A549 treated with DMSO at 1 μM for 4 hours (cell line): ENCODE measurements around the gene SCARB2. TPM values are rescaled to one million over a fixed set of nuclear protein-coding genes. Genes with fewer than 3 reads are reported as not detected.

Source experiments
- total RNA-seq: library from RNA; stranded (reverse); fragments of 200-300 nt; extraction: Qiagen RNA extraction; gene quantifications from 5 replicates; pipeline ENCODE4 v1.2.3, GENCODE V29; 2022; ENCODE audit warnings: low read depth

The SCARB2 gene
- 44.4 to 56.8 TPM (median 54.5 TPM) in 5 replicates for total RNA-seq

GRCh38 chr4:76213415-76214176 is at the start of gene SCARB2:
Gene SCARB2, minus strand, starts transcription at chr4:76213824. Its CDS starts 281 bp downstream, at chr4:76213543.

GRCh38 chr4:76251441-76252270 is 38.0 kb upstream of the SCARB2 start, which contains the start of gene FAM47E:
Gene FAM47E, plus strand, starts transcription at chr4:76251721. Its CDS starts 26 bp downstream, at chr4:76251747.

GRCh38 chr4:76148142-76148865 is 65.3 kb downstream of the SCARB2 start, which contains the start of gene NUP54:
Gene NUP54, minus strand, starts transcription at chr4:76148397. Its CDS starts 23 bp downstream, at chr4:76148374.

Other genes starting within 250 kb of the SCARB2 start
- 14.4 to 18.2 TPM (median 16.9 TPM) in 5 replicates for gene SDAD1, start 222.9 kb downstream of the SCARB2 start, total RNA-seq
- gene CXCL9, start 206.3 kb downstream of the SCARB2 start, total RNA-seq, result not detected in 5 replicates
- gene CXCL10, start 190.3 kb downstream of the SCARB2 start, total RNA-seq, result 0.14 to 0.18 TPM (median 0.17 TPM) in 4 of 5 replicates, not detected in the other
- 0.10 to 0.30 TPM (median 0.21 TPM) in 4 of 5 replicates, not detected in the other for gene CXCL11, start 177.8 kb downstream of the SCARB2 start, total RNA-seq
- gene ART3, start 139.1 kb downstream of the SCARB2 start, total RNA-seq, result not detected in 5 replicates
- gene NUP54, start 65.4 kb downstream of the SCARB2 start, total RNA-seq, result 28.7 to 43.7 TPM (median 30.7 TPM) in 5 replicates
- gene FAM47E, start 37.9 kb upstream of the SCARB2 start, total RNA-seq, result 0.13 to 0.59 TPM (median 0.14 TPM) in 3 of 5 replicates, not detected in the others
- 6.5 to 7.1 TPM (median 6.9 TPM) in 5 replicates for gene STBD1, start 92.9 kb upstream of the SCARB2 start, total RNA-seq
- 0.02 to 0.03 TPM in 2 of 5 replicates, not detected in the others for gene CCDC158, start 207.3 kb upstream of the SCARB2 start, total RNA-seq
- 3.6 to 5.6 TPM (median 5.0 TPM) in 5 replicates for gene SHROOM3, start 221.4 kb upstream of the SCARB2 start, total RNA-seq